GM18868 (cell line): ENCODE measurements around the gene HSD3B7.
A peak's percentile ranks its signal among the peaks of the same experiment; 100 is the strongest.
"Not testable (repeated sequence)": the region's sequence is repeated elsewhere in the genome, so short reads cannot be mapped to it uniquely, and the experiment has no call there.

ENCODE experiments used
- ATAC-seq: cut with Tn5 transposase; IDR thresholded peaks from one replicate; pipeline ENCODE4 v1.9.1; 2021; ENCODE audit warnings: mild to moderate bottlenecking, moderate library complexity; ENCODE audit not compliant: unreplicated experiment

Gene HSD3B7

DNA sequence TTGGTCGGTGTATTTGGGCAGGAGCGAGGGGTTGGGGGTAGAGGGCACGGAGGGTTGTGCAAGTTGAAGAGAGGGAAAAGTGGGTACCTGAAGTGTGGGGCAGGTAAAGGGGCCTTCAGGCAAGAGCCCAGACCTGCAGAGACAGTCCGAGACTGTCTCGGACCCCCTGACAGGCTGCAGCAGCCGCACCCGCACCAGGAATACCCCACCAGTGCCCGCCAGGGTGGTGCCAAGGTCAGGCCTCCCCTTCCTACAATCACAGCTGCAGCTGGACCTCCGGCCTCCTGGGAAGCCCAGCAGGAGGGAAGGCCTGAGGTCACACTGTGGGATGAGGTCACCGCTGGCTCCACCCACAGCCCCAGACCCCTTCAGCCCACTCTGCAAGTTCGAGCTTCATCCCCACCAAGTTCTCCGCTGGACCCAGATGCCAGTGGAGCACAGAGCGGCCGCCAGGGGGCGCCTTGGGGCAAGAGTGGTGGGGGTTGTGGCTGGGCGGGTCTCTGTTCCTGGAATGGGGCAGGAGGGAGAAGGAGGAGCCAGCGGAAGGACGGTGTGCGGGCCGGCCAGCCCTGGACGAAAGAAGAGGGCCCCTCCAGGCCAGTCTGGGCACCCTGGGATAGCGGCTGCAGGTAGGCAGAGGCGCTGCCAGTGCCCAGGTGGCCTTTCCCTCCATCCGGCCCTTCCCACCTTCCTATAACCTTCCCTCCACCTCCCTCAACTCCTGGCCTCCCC lies at the start of gene HSD3B7:
HSD3B7 (plus strand) TSS at position 539 of the 732 bp plus-strand sequence. CDS start 452 bp downstream, outside the sequence.
- ATAC-seq = no peak

DNA sequence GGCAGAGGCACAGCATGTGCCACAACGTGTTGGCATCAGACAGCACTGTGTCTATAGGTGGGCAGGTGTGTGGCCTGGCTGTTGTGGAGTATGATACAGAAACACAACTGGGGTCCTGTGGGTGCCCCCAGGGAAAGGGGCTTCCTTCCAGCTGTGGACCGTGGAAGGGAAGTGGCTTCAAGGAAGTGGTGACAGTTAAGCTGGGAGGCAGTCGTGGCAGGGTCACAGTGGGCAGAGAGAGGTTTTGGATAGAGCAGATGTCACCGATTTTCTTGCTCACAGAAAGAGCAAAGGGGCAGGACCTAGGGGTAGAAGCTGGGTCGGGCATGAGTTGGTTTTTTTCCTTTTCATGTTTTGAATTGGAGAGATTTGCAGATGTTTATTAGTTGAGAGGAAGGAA lies 47.3 kb upstream of the HSD3B7 start:
- no peak for ATAC-seq

DNA sequence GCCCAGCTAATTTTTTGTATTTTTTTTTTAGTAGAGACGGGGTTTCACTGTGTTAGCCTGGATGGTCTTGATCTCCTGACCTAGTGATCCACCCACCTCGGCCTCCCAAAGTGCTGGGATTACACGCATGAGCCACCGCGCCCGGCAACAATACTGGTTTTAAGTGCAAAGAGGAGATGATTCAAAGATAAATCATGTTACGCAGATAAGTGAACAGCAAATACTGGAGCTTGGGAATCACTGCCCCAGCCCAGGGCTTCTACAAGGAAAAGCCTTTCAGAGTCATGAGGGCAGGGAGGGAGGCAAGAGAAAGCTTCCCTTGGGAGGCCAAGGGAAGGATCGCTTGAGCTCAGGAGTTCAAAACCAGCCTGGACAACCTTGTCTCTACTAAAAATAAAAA lies 45.4 kb upstream of the HSD3B7 start:
- ATAC-seq = not testable (repeated sequence)

DNA sequence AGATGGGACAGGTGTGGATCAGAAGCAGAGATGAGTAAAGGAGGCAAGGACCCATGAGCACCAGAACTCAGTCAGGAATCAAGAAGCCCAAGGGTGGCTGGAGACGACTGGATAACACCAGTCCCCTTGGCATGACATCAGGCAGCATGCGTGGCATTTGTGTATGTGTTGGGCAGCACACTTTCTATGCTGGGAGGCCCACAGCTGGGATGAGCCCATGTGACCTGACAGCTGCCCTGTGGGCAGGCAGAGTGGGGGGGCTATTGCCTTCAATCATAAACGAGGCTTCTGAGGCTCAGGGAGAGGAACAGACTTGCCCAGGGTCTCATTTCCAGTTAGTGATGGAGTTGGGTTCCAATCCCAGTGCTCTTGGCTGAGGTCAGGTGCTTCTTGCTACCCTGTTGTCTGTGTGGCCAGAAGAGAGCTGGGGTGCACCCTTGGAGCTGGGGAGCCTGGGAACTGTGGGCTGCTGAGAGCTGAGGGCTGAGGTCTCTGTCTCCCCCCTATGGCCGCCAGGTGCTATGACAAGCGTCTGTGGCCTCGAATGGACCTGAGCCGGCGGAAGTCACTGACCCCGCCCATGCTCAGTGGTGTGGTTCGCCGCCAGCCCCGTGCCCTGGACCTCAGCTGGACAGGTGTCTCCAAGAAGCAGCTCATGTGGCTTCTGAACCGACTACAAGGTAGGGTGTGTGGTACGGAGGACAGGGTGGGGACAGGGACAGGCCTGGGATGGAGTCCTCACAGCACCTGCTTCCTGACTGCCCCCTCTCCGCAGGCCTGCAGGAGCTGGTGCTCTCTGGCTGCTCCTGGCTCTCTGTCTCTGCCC lies 43.2 kb upstream of the HSD3B7 start:
- peak; percentile 81 for ATAC-seq

DNA sequence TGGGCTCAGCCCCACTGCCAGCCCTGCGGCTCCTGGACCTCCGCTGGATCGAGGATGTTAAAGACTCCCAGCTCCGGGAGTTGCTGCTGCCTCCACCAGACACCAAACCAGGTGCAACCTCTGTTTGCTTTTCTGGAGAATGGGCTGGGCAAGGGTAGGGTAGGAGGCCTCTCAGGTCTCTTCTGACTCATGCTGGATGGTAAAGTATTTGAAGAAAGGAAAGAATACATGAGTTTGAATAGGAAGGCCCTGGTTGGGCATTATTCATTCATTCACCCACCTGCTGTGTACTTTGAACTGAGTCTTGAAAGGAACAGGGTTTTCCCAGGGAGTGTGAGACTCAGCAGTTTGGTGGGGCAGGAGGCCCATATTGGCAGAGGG lies 42.6 kb upstream of the HSD3B7 start:
- peak; percentile 12 for ATAC-seq

DNA sequence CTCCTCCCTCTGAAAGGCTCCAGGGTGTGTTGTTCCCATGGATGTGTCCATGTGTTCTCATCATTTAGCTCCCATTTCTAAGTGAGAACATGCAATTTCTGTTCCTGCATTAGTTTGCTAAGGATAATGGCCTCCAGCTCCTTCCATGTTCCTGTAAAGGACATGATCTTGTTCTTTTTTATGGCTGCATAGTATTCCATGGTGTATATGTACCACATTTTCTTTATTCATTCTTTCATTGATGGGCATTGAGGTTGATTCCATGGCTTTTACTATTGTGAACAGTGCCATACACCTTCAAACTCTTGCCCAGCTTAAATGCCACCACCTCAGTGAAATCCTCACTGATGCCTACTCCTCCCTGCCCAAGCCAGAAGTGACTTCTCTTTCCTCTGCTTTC lies 40.7 kb upstream of the HSD3B7 start:
- ATAC-seq = no peak

DNA sequence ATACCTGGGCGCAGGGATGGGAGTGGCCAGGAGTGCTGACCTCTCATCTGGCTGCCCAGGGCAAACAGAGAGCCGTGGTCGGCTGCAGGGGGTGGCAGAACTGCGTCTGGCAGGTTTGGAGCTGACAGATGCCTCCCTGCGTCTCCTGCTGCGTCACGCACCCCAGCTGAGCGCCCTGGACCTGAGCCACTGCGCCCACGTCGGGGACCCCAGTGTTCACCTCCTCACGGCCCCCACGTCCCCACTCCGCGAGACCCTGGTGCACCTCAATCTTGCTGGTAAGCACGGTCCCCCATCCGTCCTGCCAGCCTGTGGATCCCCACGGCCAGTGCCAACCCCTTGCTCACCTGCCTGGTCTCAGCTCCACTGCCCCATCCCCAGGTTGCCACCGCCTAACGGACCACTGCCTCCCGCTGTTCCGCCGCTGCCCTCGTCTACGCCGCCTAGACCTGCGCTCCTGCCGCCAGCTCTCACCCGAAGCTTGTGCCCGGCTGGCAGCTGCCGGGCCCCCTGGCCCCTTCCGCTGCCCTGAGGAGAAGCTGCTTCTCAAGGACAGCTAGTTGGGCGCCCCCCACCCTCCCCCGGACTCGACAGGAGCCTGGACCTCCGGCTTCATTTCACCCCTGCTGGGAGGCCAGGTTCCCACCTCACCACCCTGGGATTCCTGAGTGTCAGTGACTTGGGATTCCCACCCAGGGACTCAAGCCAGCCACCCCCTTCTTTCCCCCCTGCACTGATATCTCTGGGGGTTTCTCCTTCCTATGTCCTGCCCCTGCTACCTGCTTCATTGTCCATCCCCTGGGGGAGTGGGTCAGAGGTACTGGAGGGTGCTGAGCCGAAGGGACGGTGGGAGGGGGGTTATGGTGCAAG lies 38.1 kb upstream of the HSD3B7 start:
- no peak for ATAC-seq

DNA sequence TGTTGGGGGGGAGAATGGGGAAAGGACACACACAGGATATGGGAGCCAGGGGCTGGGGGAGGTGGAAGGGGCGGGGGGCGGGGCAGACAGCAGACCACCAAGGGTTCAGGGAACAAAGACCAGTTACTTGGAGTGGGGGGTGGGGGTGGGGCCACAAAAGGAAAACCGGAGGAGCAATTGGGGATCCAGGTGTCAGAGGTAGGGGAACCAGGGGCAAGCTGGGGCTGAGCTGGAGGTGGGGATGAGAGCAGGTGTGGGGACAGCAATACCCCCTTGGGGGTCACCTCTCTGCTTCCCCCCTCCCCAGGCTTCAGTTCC lies 37.5 kb upstream of the HSD3B7 start:
- ATAC-seq = no peak

DNA sequence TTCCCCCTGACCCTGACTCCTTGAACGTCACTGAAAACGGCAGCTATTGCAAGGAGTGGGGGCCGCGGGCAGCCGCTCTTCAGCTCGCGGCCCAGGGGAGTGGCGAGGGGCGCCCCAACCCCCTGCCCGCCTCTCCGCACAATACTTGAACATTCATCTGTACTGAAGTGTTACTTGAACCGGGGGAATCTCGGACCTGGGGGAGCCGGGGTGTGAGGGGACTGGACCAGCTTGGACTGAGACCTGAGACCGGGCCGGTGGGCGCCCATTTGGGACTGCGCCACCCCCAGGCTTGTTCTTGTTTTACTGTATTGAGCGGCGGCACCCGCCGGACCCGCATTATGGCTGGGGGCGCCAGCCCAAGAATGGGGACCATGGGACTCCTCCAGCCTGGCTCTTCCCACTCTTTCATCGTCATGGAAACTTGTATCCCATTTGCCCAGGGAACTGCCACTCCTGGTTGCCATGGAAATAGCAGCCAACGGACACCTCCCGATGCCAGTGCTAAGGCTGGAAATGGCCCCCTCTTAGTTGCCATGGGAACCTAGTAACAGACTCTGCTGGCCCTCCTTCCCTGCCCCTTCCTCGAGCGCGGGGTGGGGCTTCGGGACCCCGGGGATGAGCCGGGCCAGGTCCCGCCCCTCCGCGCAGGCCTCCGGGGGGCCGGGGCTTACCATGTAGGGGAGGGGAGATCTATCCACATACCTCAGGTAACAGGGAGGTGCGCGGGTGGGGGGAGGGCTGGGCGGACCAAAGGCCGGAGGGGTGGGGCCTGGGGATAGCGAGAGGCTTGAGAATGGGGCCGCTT lies 36.9 kb upstream of the HSD3B7 start:
- peak; percentile 15 for ATAC-seq

DNA sequence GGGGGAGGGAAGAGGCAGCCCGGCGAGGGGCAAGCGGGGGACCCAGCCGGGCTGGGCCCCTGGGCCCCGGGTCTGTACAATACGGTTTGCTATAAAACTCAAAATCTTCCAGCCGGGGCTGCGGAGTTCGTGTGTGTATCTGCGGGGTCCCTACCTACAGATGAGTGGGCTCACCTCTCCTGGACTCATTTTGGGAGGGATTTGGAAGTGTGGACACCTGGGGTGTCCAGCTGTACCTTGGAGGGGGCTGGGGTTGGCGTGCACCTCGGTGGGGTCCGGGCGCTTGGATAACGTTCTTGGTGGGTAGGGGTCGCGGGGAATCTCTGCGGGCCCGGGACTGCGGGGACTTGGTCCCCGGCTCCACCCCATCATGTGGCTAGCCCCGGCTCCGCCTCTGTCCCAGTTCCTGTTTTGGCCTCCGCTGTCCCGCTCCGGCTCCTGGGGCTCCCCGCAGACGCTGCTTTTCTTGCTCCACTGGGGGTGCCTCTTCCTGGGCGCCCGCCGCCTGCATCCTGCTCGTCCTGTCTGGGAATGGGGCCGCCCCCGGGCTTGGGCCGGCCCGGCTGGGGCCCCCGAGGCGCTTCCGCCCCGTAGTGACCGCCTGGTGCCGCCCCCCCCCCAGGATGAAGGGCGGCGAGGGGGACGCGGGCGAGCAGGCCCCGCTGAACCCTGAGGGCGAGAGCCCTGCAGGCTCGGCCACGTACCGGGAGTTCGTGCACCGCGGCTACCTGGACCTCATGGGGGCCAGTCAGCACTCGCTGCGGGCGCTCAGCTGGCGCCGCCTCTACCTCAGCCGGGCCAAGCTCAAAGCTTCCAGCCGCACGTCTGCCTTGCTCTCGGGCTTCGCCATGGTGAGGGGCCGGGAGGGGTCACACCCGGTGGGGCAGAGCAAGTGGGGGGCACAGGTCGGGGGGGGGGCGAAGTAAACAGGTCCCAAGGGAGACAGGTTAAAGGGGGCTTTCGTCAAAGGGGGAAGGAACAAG lies 36.0 kb upstream of the HSD3B7 start, which contains the start of gene ORAI3:
ORAI3 (plus strand) TSS at position 402 of the 983 bp plus-strand sequence; CDS start at position 624, 222 bp downstream.
- peak; percentile 72 for ATAC-seq

DNA sequence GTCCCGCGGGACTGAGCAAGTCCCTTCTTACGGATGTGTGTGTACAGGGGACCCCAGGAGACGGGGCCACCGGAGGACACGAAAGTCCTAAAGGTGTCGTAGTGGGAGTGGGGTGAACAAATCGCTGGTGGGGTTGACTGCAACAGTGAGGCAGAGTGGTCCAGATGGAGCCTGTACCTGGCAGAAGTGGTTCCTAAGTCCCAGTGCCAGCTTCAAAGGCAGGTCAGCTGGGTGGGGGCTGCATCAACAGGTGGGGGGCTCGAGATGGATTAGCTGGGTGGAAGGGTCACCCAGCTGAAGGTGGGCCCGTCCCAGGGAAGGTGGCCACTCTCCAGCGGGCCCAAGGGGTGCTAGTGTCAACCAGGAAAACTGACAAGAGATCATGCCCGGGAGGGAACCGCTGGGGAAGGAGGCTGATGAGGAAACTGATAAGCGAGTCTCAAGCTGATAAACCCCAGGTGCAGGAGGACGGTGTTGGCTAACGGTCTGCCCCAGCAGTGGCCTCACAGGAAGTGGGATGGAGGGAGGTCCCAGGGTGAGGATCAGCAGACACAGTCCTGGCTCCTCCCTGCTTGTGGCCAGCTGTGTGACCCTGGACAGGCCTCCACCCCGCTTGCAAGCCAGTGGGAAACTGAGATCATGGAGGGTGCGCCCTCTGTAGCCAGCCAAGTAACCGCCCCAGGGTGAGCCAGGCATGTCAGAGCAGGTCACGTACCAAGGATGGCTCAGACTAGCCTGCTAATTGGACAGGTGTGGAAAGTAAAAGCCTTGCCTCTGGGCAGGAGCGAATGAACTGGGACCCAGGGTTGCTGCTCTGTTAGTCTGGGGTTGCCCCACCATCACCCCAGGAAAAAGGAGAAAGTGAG lies 35.1 kb upstream of the HSD3B7 start:
- ATAC-seq = peak; percentile 48

DNA sequence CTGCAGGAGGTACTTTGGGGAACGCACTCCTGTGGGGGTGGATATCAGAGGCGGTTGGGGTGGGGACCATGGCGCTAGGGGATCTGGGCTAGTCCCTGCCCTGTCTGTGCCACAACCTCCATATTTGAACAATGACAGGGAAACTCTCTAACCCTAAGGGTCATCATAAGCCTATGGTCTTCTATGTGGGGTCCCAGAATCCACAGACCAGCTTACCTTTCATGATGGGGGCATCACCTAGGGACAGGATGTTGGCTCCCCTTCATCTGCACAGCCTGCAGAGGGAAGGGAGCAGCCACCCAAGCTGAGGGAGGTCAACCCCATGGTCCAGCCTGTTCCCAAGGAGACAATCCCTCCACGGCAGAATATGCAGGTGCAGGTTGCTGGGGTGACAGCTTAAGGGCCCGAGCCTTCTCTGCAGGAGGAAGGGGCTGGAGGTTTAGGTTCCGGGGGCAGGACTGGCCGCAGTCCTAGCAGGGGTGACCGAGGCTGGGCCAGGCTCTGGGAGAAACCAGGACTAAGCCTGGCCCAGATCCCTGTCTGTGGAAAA lies 34.4 kb upstream of the HSD3B7 start:
- no peak for ATAC-seq

DNA sequence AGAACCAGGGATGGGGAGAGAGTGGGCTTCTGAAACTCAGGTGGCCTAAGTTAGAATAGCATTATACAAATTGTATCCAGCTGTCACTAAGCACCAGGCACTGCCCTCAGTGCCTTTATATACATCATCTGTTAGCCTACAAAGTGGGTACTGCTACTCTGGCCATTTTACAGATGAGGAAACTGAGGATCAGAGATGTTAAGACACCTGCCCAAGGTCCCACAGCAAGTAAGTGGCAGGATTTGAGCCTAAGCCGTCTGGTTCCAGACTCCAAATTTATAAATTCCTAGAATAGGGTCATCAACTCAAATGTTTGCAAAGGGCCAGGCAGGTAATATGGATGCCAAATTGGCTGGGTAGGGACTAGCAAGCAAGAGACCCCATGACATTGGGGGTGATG lies 33.8 kb upstream of the HSD3B7 start:
- no peak for ATAC-seq

DNA sequence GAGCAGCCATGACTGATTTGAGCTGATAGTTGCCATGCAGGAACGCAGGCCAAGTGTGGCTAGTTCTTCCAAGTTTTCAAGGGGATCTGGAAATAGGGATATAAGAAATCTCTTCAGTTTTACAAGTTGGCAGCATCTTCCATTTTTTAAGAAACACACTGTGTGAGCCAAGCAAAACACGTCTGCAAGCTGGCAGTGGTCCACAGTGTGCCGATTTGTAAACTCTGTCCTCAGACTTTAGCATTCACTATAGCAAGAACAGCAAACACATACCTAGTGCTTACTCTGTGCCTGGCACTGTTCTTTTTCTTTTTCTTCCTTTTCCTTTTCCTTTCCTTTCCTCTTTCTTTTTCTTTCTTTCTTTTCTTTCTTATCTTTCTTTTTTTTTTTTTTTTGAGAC lies 33.3 kb upstream of the HSD3B7 start:
- ATAC-seq = no peak

DNA sequence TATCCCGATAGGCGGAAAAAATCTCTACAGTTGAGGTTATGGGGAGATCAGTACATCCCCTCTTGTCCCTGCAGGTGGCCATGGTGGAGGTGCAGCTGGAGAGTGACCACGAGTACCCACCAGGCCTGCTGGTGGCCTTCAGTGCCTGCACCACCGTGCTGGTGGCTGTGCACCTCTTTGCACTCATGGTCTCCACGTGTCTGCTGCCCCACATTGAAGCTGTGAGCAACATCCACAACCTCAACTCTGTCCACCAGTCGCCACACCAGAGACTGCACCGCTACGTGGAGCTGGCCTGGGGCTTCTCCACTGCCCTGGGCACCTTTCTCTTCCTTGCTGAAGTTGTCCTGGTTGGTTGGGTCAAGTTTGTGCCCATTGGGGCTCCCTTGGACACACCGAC lies 31.9 kb upstream of the HSD3B7 start:
- no peak for ATAC-seq

DNA sequence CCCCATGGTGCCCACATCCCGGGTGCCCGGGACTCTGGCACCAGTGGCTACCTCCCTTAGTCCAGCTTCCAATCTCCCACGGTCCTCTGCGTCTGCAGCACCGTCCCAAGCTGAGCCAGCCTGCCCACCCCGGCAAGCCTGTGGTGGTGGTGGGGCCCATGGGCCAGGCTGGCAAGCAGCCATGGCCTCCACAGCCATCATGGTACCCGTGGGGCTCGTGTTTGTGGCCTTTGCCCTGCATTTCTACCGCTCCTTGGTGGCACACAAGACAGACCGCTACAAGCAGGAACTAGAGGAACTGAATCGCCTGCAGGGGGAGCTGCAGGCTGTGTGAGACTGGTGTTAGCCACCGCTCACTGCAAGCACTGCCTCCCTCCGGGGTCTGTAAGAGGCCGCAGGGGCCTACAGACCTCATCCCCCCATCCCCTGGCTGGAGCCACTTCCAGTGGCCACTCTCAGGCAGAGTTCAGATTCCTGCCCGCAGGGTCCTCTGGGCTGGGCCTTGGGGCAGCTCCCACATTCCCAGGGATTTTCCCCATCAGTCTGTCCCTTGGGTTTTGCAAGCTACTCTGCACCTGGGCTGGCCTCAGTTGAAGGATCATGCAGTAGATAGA lies 31.4 kb upstream of the HSD3B7 start:
- ATAC-seq = no peak

DNA sequence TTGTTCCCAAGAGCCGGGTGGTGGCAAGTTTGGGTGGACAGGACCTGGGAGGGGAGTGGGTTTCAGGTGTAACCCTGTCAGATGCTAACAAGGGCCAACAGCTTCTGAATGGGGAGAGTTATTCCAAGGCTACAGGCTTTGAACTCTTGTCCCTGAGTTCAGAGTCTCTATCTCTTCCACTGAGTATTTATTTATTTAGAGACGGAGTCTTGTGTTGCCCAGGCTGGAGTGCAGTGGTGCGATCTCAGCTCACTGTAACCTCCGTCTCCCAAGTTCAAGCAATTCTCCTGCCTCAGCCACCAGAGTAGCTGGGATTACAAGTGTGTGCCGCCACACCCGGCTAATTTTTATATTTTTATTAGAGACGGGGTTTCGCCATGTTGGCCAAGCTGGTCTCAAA lies 30.0 kb upstream of the HSD3B7 start:
- ATAC-seq = no peak
